PFSK-1 (cell line): Measurements from ENCODE around the gene KIAA0040.

ENCODE experiments used
- FOXP2 ChIP-seq: optimal IDR thresholded peaks from 2 replicates; pipeline ENCODE3; 2011; ENCODE audit warnings: borderline replicate concordance, control low read depth, inconsistent platforms; ENCODE audit not compliant: insufficient read depth; ENCODE audit errors: extremely low read length, extremely low read depth
- POLR2AphosphoS5 ChIP-seq: IDR thresholded peaks from 2 replicates; pipeline ENCODE4 v1.6.1; 2012; ENCODE audit warnings: low read depth, mild to moderate bottlenecking, control low read depth, low read length, moderate library complexity
- SIN3A ChIP-seq: IDR thresholded peaks from 2 replicates; pipeline ENCODE4 v1.6.1; 2012; ENCODE audit warnings: mild to moderate bottlenecking, low read length, moderate library complexity, borderline replicate concordance; ENCODE audit not compliant: insufficient read depth
- TAF1 ChIP-seq: IDR thresholded peaks from 2 replicates; pipeline ENCODE4 v1.6.1; 2012; ENCODE audit warnings: low read length, control low read depth, borderline replicate concordance; ENCODE audit not compliant: insufficient read depth
- TF ChIP-seq, protein P1 (sequence below), 2 experiments: IDR thresholded peaks; 2 replicates each; pipeline versions ENCODE4 v1.6.1 to v1.8.0; 2011 to 2012; ENCODE audit warnings: low read depth in 2 of 2, low read length in 2 of 2, control low read depth in 1 of 2, inconsistent platforms in 1 of 2, mild to moderate bottlenecking in 1 of 2, moderate library complexity in 1 of 2; ENCODE audit not compliant: insufficient read depth in 1 of 2

KIAA0040 gene

GRCh38 chr1:175162955-175163354 is 29.6 kb downstream of the KIAA0040 start:
- TF ChIP-seq SIN3A (no peak), FOXP2 (no peak), POLR2AphosphoS5 (no peak), TAF1 (no peak)
- TF ChIP-seq, protein P1, sequence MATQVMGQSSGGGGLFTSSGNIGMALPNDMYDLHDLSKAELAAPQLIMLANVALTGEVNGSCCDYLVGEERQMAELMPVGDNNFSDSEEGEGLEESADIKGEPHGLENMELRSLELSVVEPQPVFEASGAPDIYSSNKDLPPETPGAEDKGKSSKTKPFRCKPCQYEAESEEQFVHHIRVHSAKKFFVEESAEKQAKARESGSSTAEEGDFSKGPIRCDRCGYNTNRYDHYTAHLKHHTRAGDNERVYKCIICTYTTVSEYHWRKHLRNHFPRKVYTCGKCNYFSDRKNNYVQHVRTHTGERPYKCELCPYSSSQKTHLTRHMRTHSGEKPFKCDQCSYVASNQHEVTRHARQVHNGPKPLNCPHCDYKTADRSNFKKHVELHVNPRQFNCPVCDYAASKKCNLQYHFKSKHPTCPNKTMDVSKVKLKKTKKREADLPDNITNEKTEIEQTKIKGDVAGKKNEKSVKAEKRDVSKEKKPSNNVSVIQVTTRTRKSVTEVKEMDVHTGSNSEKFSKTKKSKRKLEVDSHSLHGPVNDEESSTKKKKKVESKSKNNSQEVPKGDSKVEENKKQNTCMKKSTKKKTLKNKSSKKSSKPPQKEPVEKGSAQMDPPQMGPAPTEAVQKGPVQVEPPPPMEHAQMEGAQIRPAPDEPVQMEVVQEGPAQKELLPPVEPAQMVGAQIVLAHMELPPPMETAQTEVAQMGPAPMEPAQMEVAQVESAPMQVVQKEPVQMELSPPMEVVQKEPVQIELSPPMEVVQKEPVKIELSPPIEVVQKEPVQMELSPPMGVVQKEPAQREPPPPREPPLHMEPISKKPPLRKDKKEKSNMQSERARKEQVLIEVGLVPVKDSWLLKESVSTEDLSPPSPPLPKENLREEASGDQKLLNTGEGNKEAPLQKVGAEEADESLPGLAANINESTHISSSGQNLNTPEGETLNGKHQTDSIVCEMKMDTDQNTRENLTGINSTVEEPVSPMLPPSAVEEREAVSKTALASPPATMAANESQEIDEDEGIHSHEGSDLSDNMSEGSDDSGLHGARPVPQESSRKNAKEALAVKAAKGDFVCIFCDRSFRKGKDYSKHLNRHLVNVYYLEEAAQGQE (IDR thresholded peaks at IDR 0.05; ENCODE audit: insufficient read depth in 1 of 2, low read depth in 2 of 2, low read length in 2 of 2): no peak

GRCh38 chr1:175158170-175158591 is 34.4 kb downstream of the KIAA0040 start:
- no peak for TF ChIP-seq SIN3A

DNA sequence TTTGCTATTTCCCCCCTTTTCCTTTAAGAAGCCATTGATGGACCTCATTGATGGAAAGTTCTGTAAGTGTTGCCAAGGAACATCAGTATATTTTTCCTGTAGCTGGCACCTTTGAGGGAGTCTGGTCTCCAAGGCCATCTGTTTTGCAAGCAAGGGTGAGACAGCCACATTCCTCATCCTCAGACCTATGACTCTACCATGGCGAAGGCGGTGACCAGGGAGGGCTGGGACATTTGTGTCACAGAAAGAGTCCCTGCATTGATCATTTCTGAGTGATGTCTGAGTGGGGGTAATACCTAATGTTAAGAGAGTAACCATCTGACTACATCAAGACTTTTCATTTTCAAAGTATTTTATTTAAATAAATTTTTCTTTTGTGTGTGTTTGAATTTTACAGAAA is 35.4 kb downstream of the KIAA0040 start:
- TF ChIP-seq FOXP2 (no peak), SIN3A (no peak), POLR2AphosphoS5 (no peak), TAF1 (no peak)
- TF ChIP-seq, protein P1 (IDR thresholded peaks at IDR 0.05; ENCODE audit: insufficient read depth in 1 of 2, low read depth in 2 of 2, low read length in 2 of 2): no peak

DNA sequence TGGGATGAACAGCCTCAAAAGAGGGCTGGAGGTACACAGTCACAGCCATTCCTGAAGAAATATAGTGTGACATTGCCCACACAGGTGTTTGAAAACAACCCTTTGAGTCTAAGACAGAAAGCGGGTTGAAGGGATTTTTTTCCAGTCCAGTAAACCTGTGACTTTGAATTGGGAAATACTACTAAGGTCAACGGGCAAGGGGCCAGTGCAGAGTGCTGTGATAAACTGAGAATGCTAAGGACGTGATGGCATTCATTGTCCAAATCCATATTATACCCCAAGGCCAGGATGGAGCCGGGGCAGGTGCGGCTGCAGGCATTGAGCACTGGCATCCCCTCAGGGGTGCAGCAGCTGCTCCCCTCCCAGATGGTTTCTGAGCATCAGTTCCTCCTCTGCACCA is 36.6 kb downstream of the KIAA0040 start:
- TF ChIP-seq FOXP2: no peak
- TF ChIP-seq, protein P1 (IDR thresholded peaks at IDR 0.05; ENCODE audit: insufficient read depth in 1 of 2, low read depth in 2 of 2, low read length in 2 of 2): no peak
- no peak for TF ChIP-seq SIN3A
- TF ChIP-seq TAF1: no peak

GRCh38 chr1:175155473-175155856 is 37.1 kb downstream of the KIAA0040 start:
- TF ChIP-seq FOXP2: no peak
- no peak for TF ChIP-seq POLR2AphosphoS5
- no peak for TF ChIP-seq TAF1
- no peak for TF ChIP-seq SIN3A
- TF ChIP-seq, protein P1 (IDR thresholded peaks at IDR 0.05; ENCODE audit: insufficient read depth in 1 of 2, low read depth in 2 of 2, low read length in 2 of 2): no peak
